Ascending aorta (tissue), 2 donors: ENCODE data around the gene PBRM1. TPM values are rescaled to one million over a fixed set of nuclear protein-coding genes. Genes with fewer than 3 reads are reported as not detected.

Source experiments
- DNase-seq, 2 donors: peaks; one replicate each; pipeline ENCODE4 v3.0.0-alpha.2; 2019; ENCODE audit warnings: low spot score in 2 of 2
- H3K27ac ChIP-seq, 2 donors: fragments of 200-600 bp; sonication (generic); one replicate each; pipeline ENCODE4 v1.5.1; 2016 to 2017; ENCODE audit warnings: mild to moderate bottlenecking in 1 of 2
- H3K27me3 ChIP-seq: fragments of 200-600 bp; sonication (generic); one replicate; pipeline ENCODE4 v1.5.1; 2017
- H3K36me3 ChIP-seq, 2 donors: fragments of 200-600 bp; sonication (generic); one replicate each; pipeline ENCODE4 v1.5.1; 2016
- H3K4me1 ChIP-seq, 2 donors: fragments of 200-600 bp; sonication (generic); one replicate each; pipeline ENCODE4 v1.5.1; 2016 to 2017; ENCODE audit warnings: mild to moderate bottlenecking in 1 of 2
- H3K4me3 ChIP-seq, 2 donors: fragments of 200-600 bp; sonication (generic); one replicate each; pipeline ENCODE4 v1.5.1; 2016 to 2017; ENCODE audit warnings: mild to moderate bottlenecking in 1 of 2
- H3K9me3 ChIP-seq, 2 donors: fragments of 200-600 bp; sonication (generic); one replicate each; pipeline ENCODE4 v1.5.1; 2016
- CTCF ChIP-seq, 3 experiments: fragments of 200-600 bp in 2 of 3; fragments of 450-650 bp in 1 of 3; sonication (generic) in 2 of 3; IDR thresholded peaks; one replicate each; pipeline ENCODE4 v1.5.1; 2016 to 2019; ENCODE audit warnings: antibody characterized with exemption in 3 of 3, mild to moderate bottlenecking in 1 of 3, moderate library complexity in 1 of 3
- intact Hi-C: fragments of 100-400 bp; cut with DNase I; formaldehyde crosslinking; loops from one replicate; pipeline ENCODE4 v1.15.1; 2023
- total RNA-seq: library from RNA; depleted of rRNA; stranded (reverse); fragments of >200 nt; gene quantifications from one replicate; pipeline ENCODE4 v1.1.0, GENCODE V29; 2016

PBRM1 gene
- total RNA-seq, 1 donor from 2014 or later = 36.7 TPM

- Histone ChIP-seq H3K27ac (peak overlapping the region; percentile 79 to 89), H3K9me3 (no peaks in the 10 kb centered on the region), H3K36me3 (no peaks in the 10 kb centered on the region), H3K4me1 (peaks cover 15 to 35% of the 10 kb centered on the region in 2 donors), H3K27me3 (no peaks in the 10 kb centered on the region), H3K4me3 (peak overlapping the region; percentile 78 to 80)
- DNase-seq = peak in 1 of 2 donors; percentile 76
- no peak for TF ChIP-seq CTCF (IDR thresholded peaks at IDR 0.05)
- intact Hi-C loops = loop anchor here (5.0 to 10.0 kb wide), 4 partner anchors 153 to 382 kb away; partner anchors contain the start of genes GLYCTK, GNL3, PBRM1 and POC1A
Measured at GRCh38 chr3:52534281-52535183, 151.2 kb downstream of the PBRM1 start.

- Histone ChIP-seq H3K4me3 (peak within 1 kb of the TSS; percentile 78 to 80), H3K27ac (peak within 1 kb of the TSS; percentile 79 to 89), H3K4me1 (peaks cover 15 to 31% of the 10 kb centered on the region in 2 donors), H3K36me3 (no peaks in the 10 kb centered on the region), H3K9me3 (no peaks in the 10 kb centered on the region), H3K27me3 (no peaks in the 10 kb centered on the region)
- TF ChIP-seq CTCF (IDR thresholded peaks at IDR 0.05) = no peak
- peak in 1 of 2 donors; percentile 86 for DNase-seq
- intact Hi-C loops = loop anchor here (5.0 to 10.0 kb wide), 2 partner anchors 246 to 361 kb away; partner anchors contain the start of genes GLYCTK and STIMATE
Measured at GRCh38 chr3:52533623-52534280, 152.0 kb downstream of the PBRM1 start, which contains the start of gene NT5DC2. NT5DC2 (minus strand) TSS chr3:52533857; CDS start chr3:52533737, 120 bp downstream.

GRCh38 chr3:52532838-52533622 lies 152.7 kb downstream of the PBRM1 start:
- Histone ChIP-seq H3K36me3 (peaks cover 0 to 5% of the 10 kb centered on the region in 2 donors), H3K4me1 (peaks cover 13 to 25% of the 10 kb centered on the region in 2 donors), H3K27me3 (no peaks in the 10 kb centered on the region), H3K9me3 (no peaks in the 10 kb centered on the region), H3K4me3 (peak overlapping the region; percentile 64 to 66), H3K27ac (peak overlapping the region; percentile 49 to 80)
- intact Hi-C loops = loop anchor here (5.0 to 10.0 kb wide), 2 partner anchors 246 to 362 kb away; partner anchors contain the start of genes GLYCTK and STIMATE
- no peak for TF ChIP-seq CTCF (IDR thresholded peaks at IDR 0.05)
- peak in 1 of 2 donors; percentile 67 for DNase-seq

- DNase-seq = peak in 1 of 2 donors; percentile 73
- peak overlapping the region; percentile 64 to 66 for H3K4me3 ChIP-seq
- no peak for TF ChIP-seq CTCF (IDR thresholded peaks at IDR 0.05)
- peaks cover 7 to 20% of the 10 kb centered on the region in 2 donors for H3K4me1 ChIP-seq
- peak overlapping the region; percentile 49 to 80 for H3K27ac ChIP-seq
- intact Hi-C loops = loop anchor here (5.0 to 10.0 kb wide), 2 partner anchors 245 to 362 kb away; partner anchors contain the start of genes GLYCTK and STIMATE
- H3K27me3 ChIP-seq = no peaks in the 10 kb centered on the region
- peaks cover 2 to 10% of the 10 kb centered on the region in 2 donors for H3K36me3 ChIP-seq
- no peaks in the 10 kb centered on the region for H3K9me3 ChIP-seq
Measured at GRCh38 chr3:52532517-52532837, 153.2 kb downstream of the PBRM1 start.
